OCI-LY7 (cell line): ENCODE results near the gene C22orf31. TPM values are rescaled to one million over a fixed set of nuclear protein-coding genes. Genes with fewer than 3 reads are reported as not detected.

Experiments
- BruUV-seq: library from RNA; stranded (reverse); fragments of 400-500 nt; replicated peaks from 2 replicates; lab custom pipeline; 2021; lab: Mats Ljungman, UMichigan
- CTCF ChIA-PET: fragments of 300-600 bp; sonication (Branson Sonifier 250); formaldehyde crosslinking; loops from one replicate; lab custom pipeline; 2022; ENCODE audit warnings: antibody characterized with exemption; ENCODE audit not compliant: unreplicated experiment; lab: Charles Lee
- POLR2A ChIA-PET: fragments of 300-600 bp; sonication (Branson Sonifier 250); formaldehyde crosslinking; loops from one replicate; lab custom pipeline; 2022; ENCODE audit warnings: antibody characterized with exemption; lab: Charles Lee
- DNase-seq: peaks from one replicate; pipeline ENCODE4 v3.0.0-alpha.2; 2015; ENCODE audit warnings: low spot score
- H2AFZ ChIP-seq: fragments of 200-600 bp; sonication (generic), shearing (Covaris generic); 2 replicates; pipeline ENCODE4 v1.6.1; 2014; ENCODE audit warnings: mild to moderate bottlenecking, antibody characterized with exemption, low read length, moderate library complexity
- H3K27ac ChIP-seq: fragments of 200-600 bp; sonication (generic); 2 replicates; pipeline ENCODE4 v1.5.1; 2014; ENCODE audit warnings: mixed run types, low read depth, mild to moderate bottlenecking, moderate library complexity, low read length, inconsistent platforms; ENCODE audit not compliant: poor library complexity, severe bottlenecking
- H3K36me3 ChIP-seq: fragments of 200-600 bp; sonication (generic); 2 replicates; pipeline ENCODE4 v1.6.1; 2014; ENCODE audit warnings: mild to moderate bottlenecking, antibody characterized with exemption, low read length, moderate library complexity, mixed read lengths; ENCODE audit not compliant: insufficient read depth
- H3K4me1 ChIP-seq: fragments of 200-600 bp; sonication (generic); 2 replicates; pipeline ENCODE4 v1.5.1; 2014; ENCODE audit warnings: mild to moderate bottlenecking, low read length; ENCODE audit not compliant: insufficient read depth, poor library complexity, severe bottlenecking
- H3K4me2 ChIP-seq: fragments of 200-600 bp; sonication (generic); 2 replicates; pipeline ENCODE4 v1.6.1; 2014; ENCODE audit warnings: mild to moderate bottlenecking, low read length
- H3K4me3 ChIP-seq: fragments of 200-600 bp; sonication (generic); 2 replicates; pipeline ENCODE4 v1.5.1; 2014; ENCODE audit warnings: mild to moderate bottlenecking, low read depth, low read length; ENCODE audit not compliant: poor library complexity, severe bottlenecking
- H3K79me2 ChIP-seq: fragments of 200-600 bp; sonication (generic); 2 replicates; pipeline ENCODE4 v1.6.1; 2016; ENCODE audit warnings: low read depth, mild to moderate bottlenecking, low read length, moderate library complexity, mixed read lengths; ENCODE audit not compliant: insufficient read depth
- H3K9me2 ChIP-seq: fragments of 200-600 bp; sonication (generic); 2 replicates; pipeline ENCODE4 v1.6.1; 2016; ENCODE audit warnings: mild to moderate bottlenecking, low read length, mixed read lengths; ENCODE audit not compliant: insufficient read depth
- H3K9me3 ChIP-seq: fragments of 200-600 bp; sonication (generic); 2 replicates; pipeline ENCODE4 v1.6.1; 2014; ENCODE audit warnings: mild to moderate bottlenecking, mixed run types, low read length, mixed read lengths
- H4K20me1 ChIP-seq: fragments of 200-600 bp; sonication (generic); 2 replicates; pipeline ENCODE4 v1.6.1; 2014; ENCODE audit warnings: mild to moderate bottlenecking, antibody characterized with exemption, low read length, moderate library complexity, mixed read lengths; ENCODE audit not compliant: insufficient read depth
- EZH2phosphoT487 ChIP-seq: fragments of 200-600 bp; sonication (generic); IDR thresholded peaks from 2 replicates; pipeline ENCODE4 v1.6.1; 2018; ENCODE audit warnings: low read depth, borderline replicate concordance, mild to moderate bottlenecking, mixed run types, antibody characterized with exemption, low read length, moderate library complexity, mixed read lengths
- intact Hi-C: fragments of 100-400 bp; cut with micrococcal nuclease; formaldehyde crosslinking; loops from one replicate; pipeline ENCODE4 v1.10.0; 2022; ENCODE audit not compliant: unreplicated experiment
- total RNA-seq, 2 experiments: library from RNA; depleted of rRNA in 1 of 2; stranded (reverse); fragments of >200 nt in 1 of 2; shearing (Covaris generic) in 1 of 2; gene quantifications; 2 replicates each; pipeline ENCODE4 v1.2.3, GENCODE V29; 2014 to 2022
- TF ChIP-seq, protein P1 (sequence below): fragments of 200-600 bp; sonication (generic); conservative IDR thresholded peaks from 2 replicates; pipeline ENCODE4 v1.5.1; 2014; ENCODE audit warnings: mild to moderate bottlenecking, antibody characterized with exemption, low read length, moderate library complexity, mixed read lengths

C22orf31 gene
- total RNA-seq, 2 experiments from 2014 or later: not detected

DNA sequence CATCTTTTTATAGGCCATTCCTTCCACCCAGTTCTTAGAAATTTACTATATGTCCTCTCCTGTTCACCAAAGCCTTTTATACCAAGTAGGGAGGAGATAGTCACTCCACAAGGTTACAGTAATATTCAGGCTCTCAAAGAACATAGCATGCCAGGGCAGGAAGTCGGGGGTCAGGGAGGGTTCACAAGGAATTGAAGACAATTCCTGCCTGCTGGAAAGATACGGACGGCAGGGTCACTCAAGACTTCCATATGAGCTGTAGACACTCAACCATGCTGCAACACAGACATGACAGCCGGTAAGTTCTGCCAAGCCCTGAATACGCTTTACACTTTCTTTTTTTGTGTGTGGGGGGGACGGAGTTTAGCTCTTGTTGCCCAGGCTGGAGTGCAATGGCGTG is 700 bp downstream of the C22orf31 start:
- TF ChIP-seq, protein P1, sequence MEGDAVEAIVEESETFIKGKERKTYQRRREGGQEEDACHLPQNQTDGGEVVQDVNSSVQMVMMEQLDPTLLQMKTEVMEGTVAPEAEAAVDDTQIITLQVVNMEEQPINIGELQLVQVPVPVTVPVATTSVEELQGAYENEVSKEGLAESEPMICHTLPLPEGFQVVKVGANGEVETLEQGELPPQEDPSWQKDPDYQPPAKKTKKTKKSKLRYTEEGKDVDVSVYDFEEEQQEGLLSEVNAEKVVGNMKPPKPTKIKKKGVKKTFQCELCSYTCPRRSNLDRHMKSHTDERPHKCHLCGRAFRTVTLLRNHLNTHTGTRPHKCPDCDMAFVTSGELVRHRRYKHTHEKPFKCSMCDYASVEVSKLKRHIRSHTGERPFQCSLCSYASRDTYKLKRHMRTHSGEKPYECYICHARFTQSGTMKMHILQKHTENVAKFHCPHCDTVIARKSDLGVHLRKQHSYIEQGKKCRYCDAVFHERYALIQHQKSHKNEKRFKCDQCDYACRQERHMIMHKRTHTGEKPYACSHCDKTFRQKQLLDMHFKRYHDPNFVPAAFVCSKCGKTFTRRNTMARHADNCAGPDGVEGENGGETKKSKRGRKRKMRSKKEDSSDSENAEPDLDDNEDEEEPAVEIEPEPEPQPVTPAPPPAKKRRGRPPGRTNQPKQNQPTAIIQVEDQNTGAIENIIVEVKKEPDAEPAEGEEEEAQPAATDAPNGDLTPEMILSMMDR: no peak
- no peak for TF ChIP-seq EZH2phosphoT487
- Histone ChIP-seq H3K36me3 (no peaks in the 10 kb centered on the region), H4K20me1 (no peaks in the 10 kb centered on the region), H3K79me2 (no peaks in the 10 kb centered on the region), H3K4me2 (no peak overlapping the region), H3K4me1 (no peaks in the 10 kb centered on the region), H3K9me3 (no peaks in the 10 kb centered on the region), H3K4me3 (no peak overlapping the region), H3K27ac (no peak overlapping the region), H2AFZ (no peak overlapping the region), H3K9me2 (no peaks in the 10 kb centered on the region)
- intact Hi-C loops: no loop called here
- DNase-seq: no peak
- no TSS peak for BruUV-seq
- POLR2A ChIA-PET: interaction anchor here (0.7 kb wide), 1 partner anchor 97 kb away, joined by 3 read pairs; no protein-coding TSS in a partner anchor
- CTCF ChIA-PET: no interaction called here

- Histone ChIP-seq H3K9me2 (no peaks in the 10 kb centered on the region), H4K20me1 (no peaks in the 10 kb centered on the region), H3K27ac (no peak overlapping the region), H3K4me3 (no peak overlapping the region), H3K9me3 (no peaks in the 10 kb centered on the region), H2AFZ (no peak overlapping the region), H3K4me2 (no peak overlapping the region), H3K79me2 (no peaks in the 10 kb centered on the region), H3K36me3 (no peaks in the 10 kb centered on the region), H3K4me1 (no peaks in the 10 kb centered on the region)
- no peak for TF ChIP-seq EZH2phosphoT487
- TF ChIP-seq, protein P1: no peak
- CTCF ChIA-PET: no interaction called here
- intact Hi-C loops: no loop called here
- no peak for DNase-seq
- POLR2A ChIA-PET: no interaction called here
- BruUV-seq: no TSS peak
Observed at GRCh38 chr22:29060251-29060869, 1.3 kb downstream of the C22orf31 start.

DNA sequence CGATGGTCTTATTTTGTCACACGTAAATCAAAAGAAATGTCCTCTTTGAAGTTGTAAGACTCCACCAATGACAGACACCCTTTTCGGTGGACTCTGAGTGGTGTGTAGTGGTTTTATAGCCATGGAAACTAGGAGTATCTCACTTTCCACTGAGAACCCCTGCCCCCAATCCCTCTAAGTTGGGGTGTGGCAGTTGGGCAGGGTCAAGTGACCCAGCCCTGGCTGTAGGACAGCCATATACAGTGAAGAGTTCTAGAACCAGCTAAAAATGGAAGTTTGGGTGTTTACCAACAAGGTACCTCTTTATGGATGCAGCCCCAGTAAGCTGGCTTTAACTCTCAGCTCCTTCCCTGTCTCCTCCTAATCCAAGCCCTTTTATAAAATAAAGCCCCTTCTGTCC is 5.2 kb downstream of the C22orf31 start:
- Histone ChIP-seq H2AFZ (no peak overlapping the region), H3K4me1 (no peaks in the 10 kb centered on the region), H3K9me3 (no peaks in the 10 kb centered on the region), H3K4me2 (no peak overlapping the region), H4K20me1 (no peaks in the 10 kb centered on the region), H3K79me2 (no peaks in the 10 kb centered on the region), H3K9me2 (no peaks in the 10 kb centered on the region), H3K4me3 (no peak overlapping the region), H3K27ac (no peak overlapping the region), H3K36me3 (no peaks in the 10 kb centered on the region)
- POLR2A ChIA-PET: no interaction called here
- BruUV-seq: no TSS peak
- intact Hi-C loops: no loop called here
- DNase-seq: no peak
- TF ChIP-seq EZH2phosphoT487: no peak
- TF ChIP-seq, protein P1: no peak
- CTCF ChIA-PET: no interaction called here
